Suppressor macrophage treated with lipopolysaccharide for 1 hour (primary cell): Measurements from ENCODE around the gene CR1L.
"Not testable (repeated sequence)": the region's sequence is repeated elsewhere in the genome, so short reads cannot be mapped to it uniquely, and the experiment has no call there.

Source experiments
- DNase-seq, 3 donors: peaks; one replicate each; pipeline ENCODE4 v3.0.0-alpha.2; 2020 to 2022

Gene CR1L

GRCh38 chr1:207646944-207647579 is 2.1 kb downstream of the CR1L start:
- no peak for DNase-seq

GRCh38 chr1:207647671-207648333 is 2.9 kb downstream of the CR1L start:
- DNase-seq, result peak in 1 of 3 donors; percentile 17

- peak in 1 of 3 donors; percentile 17 for DNase-seq
Measured at GRCh38 chr1:207648334-207649209, 3.6 kb downstream of the CR1L start.

- DNase-seq, result no peak
Measured at GRCh38 chr1:207649210-207649753, 4.3 kb downstream of the CR1L start.

GRCh38 chr1:207649865-207650580 is 5.1 kb downstream of the CR1L start:
- DNase-seq, result peak in 1 of 3 donors; percentile 19

GRCh38 chr1:207651583-207651982 is 6.7 kb downstream of the CR1L start:
- DNase-seq, result peak in 1 of 3 donors; percentile 16

- peak in 1 of 3 donors; percentile 20 for DNase-seq
Measured at GRCh38 chr1:207654320-207654719, 9.4 kb downstream of the CR1L start.

- DNase-seq, result no peak
Measured at GRCh38 chr1:207658408-207658807, 13.5 kb downstream of the CR1L start.

- DNase-seq, result no peak
Measured at GRCh38 chr1:207658904-207659485, 14.1 kb downstream of the CR1L start.

GRCh38 chr1:207659545-207660153 is 14.7 kb downstream of the CR1L start:
- DNase-seq, result no peak

- DNase-seq, result not testable (repeated sequence)
Measured at GRCh38 chr1:207661420-207661819, 16.5 kb downstream of the CR1L start.

- no peak for DNase-seq
Measured at GRCh38 chr1:207666342-207666741, 21.4 kb downstream of the CR1L start.

- no peak for DNase-seq
Measured at GRCh38 chr1:207669528-207670009, 24.6 kb downstream of the CR1L start.

GRCh38 chr1:207670192-207670591 is 25.3 kb downstream of the CR1L start:
- DNase-seq, result no peak

GRCh38 chr1:207670997-207671396 is 26.1 kb downstream of the CR1L start:
- DNase-seq, result no peak

GRCh38 chr1:207672522-207673130 is 27.7 kb downstream of the CR1L start:
- DNase-seq, result peak; percentile 33 to 46 (median 38)

GRCh38 chr1:207673399-207673798 is 28.5 kb downstream of the CR1L start:
- DNase-seq, result peak; percentile 7 to 48 (median 29)

GRCh38 chr1:207676153-207676552 is 31.2 kb downstream of the CR1L start:
- no peak for DNase-seq

- not testable (repeated sequence) for DNase-seq
Measured at GRCh38 chr1:207680590-207681388, 35.9 kb downstream of the CR1L start.

GRCh38 chr1:207682872-207683434 is 38.0 kb downstream of the CR1L start:
- not testable (repeated sequence) for DNase-seq
